K562 treated with DMSO at 1 percent for 12 hours (cell line): Measurements from ENCODE around the gene SOX18. TPM values are rescaled to one million over a fixed set of nuclear protein-coding genes. Genes with fewer than 3 reads are reported as not detected.

Source experiments
- total RNA-seq: library from RNA; unstranded; fragments of 300-600 nt; gene quantifications from 2 replicates; pipeline ENCODE4 v1.2.3, GENCODE V29; 2022; ENCODE audit not compliant: insufficient read depth

The SOX18 gene
- total RNA-seq, result 12.2 and 16.2 TPM in 2 replicates

GRCh38 chr20:64049060-64049877 is at the start of gene SOX18:
SOX18 (minus strand) TSS chr20:64049639; CDS start chr20:64049516, 123 bp downstream.

GRCh38 chr20:64083804-64084684 is 34.6 kb upstream of the SOX18 start, which contains the start of gene LKAAEAR1:
LKAAEAR1 (minus strand) TSS chr20:64084398; CDS start chr20:64084219, 179 bp downstream.

DNA sequence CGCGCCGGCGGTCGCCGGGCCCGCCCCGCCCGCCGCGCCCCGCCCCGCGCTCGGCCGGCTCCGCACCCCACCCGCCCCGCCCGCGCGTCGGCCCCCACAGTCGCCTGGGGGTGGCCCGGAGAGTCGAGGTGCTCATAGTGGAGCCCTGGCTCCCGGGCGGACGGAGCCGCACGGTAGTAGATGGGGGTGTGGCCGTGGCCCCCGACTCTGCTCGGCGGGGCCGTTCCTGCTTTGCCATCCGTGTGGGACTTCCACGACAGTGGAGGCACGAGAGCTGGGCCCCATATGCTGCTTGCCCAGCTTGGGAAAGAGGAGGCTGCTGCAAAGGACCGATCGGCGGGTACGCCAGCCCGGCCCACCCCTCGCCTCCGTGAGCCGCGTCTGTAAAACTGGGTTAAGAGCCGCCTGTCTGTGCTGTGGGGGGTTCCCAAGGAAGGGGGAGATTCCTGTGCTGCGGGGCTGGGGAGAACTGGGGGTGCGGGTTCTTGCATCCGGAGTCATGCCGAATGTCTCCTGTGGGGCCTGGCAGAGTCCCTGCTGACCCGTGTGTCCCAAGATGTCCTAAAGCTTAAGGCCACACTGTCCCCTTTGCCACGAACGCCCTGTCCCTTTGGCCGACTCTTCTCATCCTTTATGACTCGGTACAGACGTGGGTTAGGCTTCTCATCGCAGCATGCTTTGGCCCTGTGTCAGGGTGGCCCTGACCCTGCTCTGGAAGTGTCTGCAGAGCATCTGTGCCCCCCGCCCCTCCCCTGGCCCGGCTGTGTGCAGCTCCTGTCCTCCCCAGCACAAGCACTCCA is 30.8 kb upstream of the SOX18 start, which contains the start of gene OPRL1:
TSS of gene OPRL1 (plus strand) at position 70 of the 800 bp plus-strand sequence. CDS start 12,639 bp downstream, outside the sequence.

DNA sequence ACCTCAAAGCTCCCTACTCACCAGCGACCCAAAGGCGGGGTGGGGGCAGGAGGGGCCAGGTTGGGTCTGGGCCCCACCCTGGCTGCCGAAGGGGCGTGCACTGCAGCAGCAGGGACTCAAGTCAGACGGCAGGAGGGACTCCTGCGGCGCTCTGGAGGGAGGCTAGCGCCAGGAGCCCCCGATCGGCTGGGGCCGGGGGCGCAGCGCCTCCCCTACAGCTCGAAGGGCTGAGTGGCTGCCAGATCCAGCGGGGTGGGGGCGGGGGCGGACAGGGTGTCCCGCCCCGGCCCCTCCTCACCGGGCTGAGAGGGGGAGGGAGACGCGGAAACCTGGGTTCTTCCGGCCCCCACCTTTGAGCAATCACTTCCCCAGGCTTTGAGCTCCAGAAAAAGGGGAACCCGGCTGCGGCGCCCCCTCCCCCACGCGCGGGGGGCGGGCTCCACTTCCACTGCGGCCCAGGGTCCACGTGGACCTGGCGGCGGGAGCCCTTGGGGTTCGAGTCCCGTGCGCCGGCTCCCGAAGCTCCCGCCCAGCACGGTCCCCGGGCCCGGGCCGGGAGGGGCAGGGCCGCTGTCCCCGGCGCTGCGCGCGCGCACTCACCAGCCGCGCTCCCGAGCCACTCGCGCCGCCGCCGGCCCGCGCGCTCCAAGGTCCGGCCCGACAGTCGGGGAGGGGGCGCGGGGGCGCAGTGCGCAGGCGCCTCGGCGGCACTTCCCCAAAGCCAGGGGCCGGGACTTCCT is 30.0 kb upstream of the SOX18 start, which contains the start of gene RGS19:
TSS of gene RGS19 (minus strand) at position 246 of the 740 bp plus-strand sequence. CDS start 2,632 bp downstream, outside the sequence.

GRCh38 chr20:64062596-64063388 is 13.4 kb upstream of the SOX18 start, which contains the start of gene TCEA2:
TCEA2 (plus strand) TSS chr20:64063198; CDS start chr20:64063313, 115 bp downstream.

GRCh38 chr20:64035933-64036345 is 13.5 kb downstream of the SOX18 start, which contains the start of gene C20orf204:
C20orf204 (plus strand) TSS chr20:64036182; CDS start chr20:64036324, 142 bp downstream.

Other genes with a start within 250 kb of the SOX18 start
- gene ZBTB46, start 218.4 kb downstream of the SOX18 start, total RNA-seq, result 1.8 and 3.3 TPM in 2 replicates
- 6.2 and 7.0 TPM in 2 replicates for gene ABHD16B, start 188.1 kb downstream of the SOX18 start, total RNA-seq
- 62.8 and 93.1 TPM in 2 replicates for gene TPD52L2, start 184.4 kb downstream of the SOX18 start, total RNA-seq
- gene DNAJC5, start 154.5 kb downstream of the SOX18 start, total RNA-seq, result 26.3 and 48.9 TPM in 2 replicates
- gene UCKL1, start 93.2 kb downstream of the SOX18 start, total RNA-seq, result 35.1 and 41.2 TPM in 2 replicates
- gene ZNF512B, start 79.7 kb downstream of the SOX18 start, total RNA-seq, result 5.5 and 11.2 TPM in 2 replicates
- 3.7 and 4.3 TPM in 2 replicates for gene SAMD10, start 70.0 kb downstream of the SOX18 start, total RNA-seq
- 83.2 and 90.5 TPM in 2 replicates for gene PRPF6, start 68.5 kb downstream of the SOX18 start, total RNA-seq
- gene C20orf204, start 13.5 kb downstream of the SOX18 start, total RNA-seq, result 1.1 and 1.8 TPM in 2 replicates
- gene TCEA2, start 13.6 kb upstream of the SOX18 start, total RNA-seq, result 26.3 and 31.7 TPM in 2 replicates
- 21.7 and 24.9 TPM in 2 replicates for gene RGS19, start 29.9 kb upstream of the SOX18 start, total RNA-seq
- 0.77 and 1.7 TPM in 2 replicates for gene OPRL1, start 30.4 kb upstream of the SOX18 start, total RNA-seq
- gene LKAAEAR1, start 34.8 kb upstream of the SOX18 start, total RNA-seq, result not detected in 2 replicates
- not detected in 2 replicates for gene NPBWR2, start 57.9 kb upstream of the SOX18 start, total RNA-seq
- gene MYT1, start 114.8 kb upstream of the SOX18 start, total RNA-seq, result 0.10 TPM in 1 of 2 replicates, not detected in the other
- 9.2 and 32.1 TPM in 2 replicates for gene PCMTD2, start 206.1 kb upstream of the SOX18 start, total RNA-seq